ENCODE measurements around the gene DYNLL2.
"Not testable (repeated sequence)": the region's sequence is repeated elsewhere in the genome, so short reads cannot be mapped to it uniquely, and the experiment has no call there.

- TF ChIP-seq, protein P1, sequence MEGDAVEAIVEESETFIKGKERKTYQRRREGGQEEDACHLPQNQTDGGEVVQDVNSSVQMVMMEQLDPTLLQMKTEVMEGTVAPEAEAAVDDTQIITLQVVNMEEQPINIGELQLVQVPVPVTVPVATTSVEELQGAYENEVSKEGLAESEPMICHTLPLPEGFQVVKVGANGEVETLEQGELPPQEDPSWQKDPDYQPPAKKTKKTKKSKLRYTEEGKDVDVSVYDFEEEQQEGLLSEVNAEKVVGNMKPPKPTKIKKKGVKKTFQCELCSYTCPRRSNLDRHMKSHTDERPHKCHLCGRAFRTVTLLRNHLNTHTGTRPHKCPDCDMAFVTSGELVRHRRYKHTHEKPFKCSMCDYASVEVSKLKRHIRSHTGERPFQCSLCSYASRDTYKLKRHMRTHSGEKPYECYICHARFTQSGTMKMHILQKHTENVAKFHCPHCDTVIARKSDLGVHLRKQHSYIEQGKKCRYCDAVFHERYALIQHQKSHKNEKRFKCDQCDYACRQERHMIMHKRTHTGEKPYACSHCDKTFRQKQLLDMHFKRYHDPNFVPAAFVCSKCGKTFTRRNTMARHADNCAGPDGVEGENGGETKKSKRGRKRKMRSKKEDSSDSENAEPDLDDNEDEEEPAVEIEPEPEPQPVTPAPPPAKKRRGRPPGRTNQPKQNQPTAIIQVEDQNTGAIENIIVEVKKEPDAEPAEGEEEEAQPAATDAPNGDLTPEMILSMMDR (IDR thresholded peaks at IDR 0.05; ENCODE audit: poor library complexity, severe bottlenecking): not testable (repeated sequence)
- not testable (repeated sequence) for TF ChIP-seq EP300 (conservative IDR thresholded peaks at IDR 0.05; ENCODE audit: poor library complexity, severe bottlenecking); EZH2 (IDR thresholded peaks at IDR 0.05; ENCODE audit: borderline replicate concordance, insufficient read depth, low read length, poor library complexity, severe bottlenecking); TAF1 (IDR thresholded peaks at IDR 0.05; ENCODE audit: low read depth); POLR2AphosphoS5 (IDR thresholded peaks at IDR 0.05); RAD21 (conservative IDR thresholded peaks at IDR 0.05)
These were observed 60.1 kb downstream of the DYNLL2 start for GRCh38 chr17:58143335-58143734.

Measured in neural cell (in vitro differentiated cells).